Mammary epithelial cell (primary cell): ENCODE data around the gene CMSS1.

Source experiments
- CTCF ChIP-seq, 2 donors: IDR thresholded peaks in 1 of 2; conservative IDR thresholded peaks in 1 of 2; 2 replicates each; pipeline ENCODE4 v1.5.1; 2011 to 2012; ENCODE audit warnings: inconsistent platforms in 2 of 2, low read length in 2 of 2, mild to moderate bottlenecking in 2 of 2, control low read depth in 1 of 2, low read depth in 1 of 2; ENCODE audit not compliant: insufficient read depth in 1 of 2; ENCODE audit errors: extremely low read depth in 1 of 2
- EZH2 ChIP-seq: IDR thresholded peaks from 2 replicates; pipeline ENCODE4 v1.6.1; 2012; ENCODE audit warnings: low read length, inconsistent platforms, borderline replicate concordance

DNA sequence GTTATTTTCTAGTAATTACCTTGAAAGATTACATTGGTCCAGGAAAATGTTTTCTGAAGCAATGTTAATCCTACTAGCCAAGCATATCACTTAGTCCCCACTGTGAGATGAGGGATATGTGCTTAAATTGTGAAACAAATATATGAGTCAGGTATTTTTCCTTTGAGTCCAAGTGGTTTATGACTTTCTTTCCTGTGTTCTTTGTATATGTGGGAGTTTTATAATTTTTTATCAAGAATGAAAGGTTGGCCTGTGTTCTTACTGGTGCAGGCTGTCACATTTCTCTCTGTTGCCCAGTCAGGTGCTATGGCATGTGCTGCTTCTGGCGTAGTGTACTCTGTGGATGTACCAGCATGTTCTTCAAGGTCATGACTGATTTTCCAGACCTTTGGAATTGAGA, 147.4 kb downstream of the CMSS1 start:
- TF ChIP-seq CTCF (conservative IDR thresholded peaks at IDR 0.05 in 1 of 2, IDR thresholded peaks at IDR 0.05 in 1 of 2; ENCODE audit: extremely low read depth in 1 of 2, insufficient read depth in 1 of 2, low read depth in 1 of 2, low read length in 2 of 2) (no peak), EZH2 (no peak)
